ENCODE data around the gene MAP7D1.
A peak's percentile ranks its signal among the peaks of the same experiment; 100 is the strongest.
"Not testable (repeated sequence)": the region's sequence is repeated elsewhere in the genome, so short reads cannot be mapped to it uniquely, and the experiment has no call there.

Gene MAP7D1

GRCh38 chr1:36203554-36204346 is 47.8 kb downstream of the MAP7D1 start:
- no peak for DNase-seq (ENCODE audit: low spot score)

- DNase-seq (ENCODE audit: low spot score), result no peak
Measured at GRCh38 chr1:36204347-36204909, 48.5 kb downstream of the MAP7D1 start.

- no peak for DNase-seq (ENCODE audit: low spot score)
Measured at GRCh38 chr1:36206323-36206858, 50.4 kb downstream of the MAP7D1 start.

- peak; percentile 44 for DNase-seq (ENCODE audit: low spot score)
Measured at GRCh38 chr1:36207339-36207738, 51.4 kb downstream of the MAP7D1 start.

GRCh38 chr1:36208978-36209703 is 53.2 kb downstream of the MAP7D1 start:
- no peak for DNase-seq (ENCODE audit: low spot score)

GRCh38 chr1:36211307-36211706 is 55.3 kb downstream of the MAP7D1 start:
- DNase-seq (ENCODE audit: low spot score), result no peak

- no peak for DNase-seq (ENCODE audit: low spot score)
Measured at GRCh38 chr1:36211841-36212240, 55.9 kb downstream of the MAP7D1 start.

- no peak for DNase-seq (ENCODE audit: low spot score)
Measured at GRCh38 chr1:36212782-36213181, 56.8 kb downstream of the MAP7D1 start.

- DNase-seq (ENCODE audit: low spot score), result no peak
Measured at GRCh38 chr1:36217670-36218069, 61.7 kb downstream of the MAP7D1 start.

GRCh38 chr1:36221901-36222300 is 65.9 kb downstream of the MAP7D1 start:
- not testable (repeated sequence) for DNase-seq (ENCODE audit: low spot score)

GRCh38 chr1:36222481-36223380 is 66.8 kb downstream of the MAP7D1 start:
- DNase-seq (ENCODE audit: low spot score), result no peak

- no peak for DNase-seq (ENCODE audit: low spot score)
Measured at GRCh38 chr1:36223381-36223995, 67.5 kb downstream of the MAP7D1 start.

GRCh38 chr1:36223996-36224536 is 68.1 kb downstream of the MAP7D1 start, which contains the start of gene THRAP3:
THRAP3 (plus strand) TSS chr1:36224443; CDS start chr1:36282564, 58,121 bp downstream.
- peak; percentile 96 for DNase-seq (ENCODE audit: low spot score)

GRCh38 chr1:36224537-36225282 is 68.8 kb downstream of the MAP7D1 start:
- DNase-seq (ENCODE audit: low spot score), result peak; percentile 87

GRCh38 chr1:36225283-36225899 is 69.4 kb downstream of the MAP7D1 start:
- no peak for DNase-seq (ENCODE audit: low spot score)

- not testable (repeated sequence) for DNase-seq (ENCODE audit: low spot score)
Measured at GRCh38 chr1:36230279-36230678, 74.3 kb downstream of the MAP7D1 start.
